GM12873 (cell line): ENCODE results near the gene HOXA10.
A peak's percentile ranks its signal among the peaks of the same experiment; 100 is the strongest.

ENCODE experiments used
- TF ChIP-seq, protein P1 (sequence below): IDR thresholded peaks from 2 replicates; pipeline ENCODE4 v1.5.1; 2012; ENCODE audit warnings: low read depth, mild to moderate bottlenecking, moderate library complexity, low read length, control low read depth; ENCODE audit not compliant: insufficient read depth; ENCODE audit errors: missing control alignments

HOXA10 gene

DNA sequence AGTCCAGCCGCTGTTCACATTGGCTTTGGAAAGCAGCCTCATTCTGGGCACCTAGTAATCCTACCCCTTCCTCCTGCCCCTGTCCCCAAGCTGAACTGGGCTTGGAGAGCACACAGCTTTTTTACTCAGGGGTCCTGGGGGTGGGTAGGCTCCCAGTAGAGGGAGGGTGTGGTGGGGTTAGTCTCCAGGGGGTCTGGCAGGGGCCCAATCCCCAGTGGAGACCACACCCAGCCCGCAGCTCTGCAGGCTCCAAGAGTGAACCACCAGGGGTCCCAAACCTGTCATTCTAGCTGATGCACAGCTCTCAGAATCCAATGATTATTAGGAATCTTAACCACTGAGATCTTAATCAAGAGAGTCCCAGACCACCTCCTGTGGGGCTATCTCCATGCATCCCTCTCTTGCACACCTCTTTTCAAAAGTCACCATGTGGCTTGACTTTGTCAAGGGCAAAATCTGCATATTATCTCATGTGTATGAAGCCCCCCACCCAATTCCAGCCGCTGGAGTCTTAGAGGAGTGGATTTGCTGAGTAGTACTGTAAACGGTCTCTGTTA is 8.2 kb upstream of the HOXA10 start:
- TF ChIP-seq, protein P1, sequence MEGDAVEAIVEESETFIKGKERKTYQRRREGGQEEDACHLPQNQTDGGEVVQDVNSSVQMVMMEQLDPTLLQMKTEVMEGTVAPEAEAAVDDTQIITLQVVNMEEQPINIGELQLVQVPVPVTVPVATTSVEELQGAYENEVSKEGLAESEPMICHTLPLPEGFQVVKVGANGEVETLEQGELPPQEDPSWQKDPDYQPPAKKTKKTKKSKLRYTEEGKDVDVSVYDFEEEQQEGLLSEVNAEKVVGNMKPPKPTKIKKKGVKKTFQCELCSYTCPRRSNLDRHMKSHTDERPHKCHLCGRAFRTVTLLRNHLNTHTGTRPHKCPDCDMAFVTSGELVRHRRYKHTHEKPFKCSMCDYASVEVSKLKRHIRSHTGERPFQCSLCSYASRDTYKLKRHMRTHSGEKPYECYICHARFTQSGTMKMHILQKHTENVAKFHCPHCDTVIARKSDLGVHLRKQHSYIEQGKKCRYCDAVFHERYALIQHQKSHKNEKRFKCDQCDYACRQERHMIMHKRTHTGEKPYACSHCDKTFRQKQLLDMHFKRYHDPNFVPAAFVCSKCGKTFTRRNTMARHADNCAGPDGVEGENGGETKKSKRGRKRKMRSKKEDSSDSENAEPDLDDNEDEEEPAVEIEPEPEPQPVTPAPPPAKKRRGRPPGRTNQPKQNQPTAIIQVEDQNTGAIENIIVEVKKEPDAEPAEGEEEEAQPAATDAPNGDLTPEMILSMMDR: no peak

- TF ChIP-seq, protein P1: no peak
Observed at GRCh38 chr7:27181795-27182275, 7.7 kb upstream of the HOXA10 start.

DNA sequence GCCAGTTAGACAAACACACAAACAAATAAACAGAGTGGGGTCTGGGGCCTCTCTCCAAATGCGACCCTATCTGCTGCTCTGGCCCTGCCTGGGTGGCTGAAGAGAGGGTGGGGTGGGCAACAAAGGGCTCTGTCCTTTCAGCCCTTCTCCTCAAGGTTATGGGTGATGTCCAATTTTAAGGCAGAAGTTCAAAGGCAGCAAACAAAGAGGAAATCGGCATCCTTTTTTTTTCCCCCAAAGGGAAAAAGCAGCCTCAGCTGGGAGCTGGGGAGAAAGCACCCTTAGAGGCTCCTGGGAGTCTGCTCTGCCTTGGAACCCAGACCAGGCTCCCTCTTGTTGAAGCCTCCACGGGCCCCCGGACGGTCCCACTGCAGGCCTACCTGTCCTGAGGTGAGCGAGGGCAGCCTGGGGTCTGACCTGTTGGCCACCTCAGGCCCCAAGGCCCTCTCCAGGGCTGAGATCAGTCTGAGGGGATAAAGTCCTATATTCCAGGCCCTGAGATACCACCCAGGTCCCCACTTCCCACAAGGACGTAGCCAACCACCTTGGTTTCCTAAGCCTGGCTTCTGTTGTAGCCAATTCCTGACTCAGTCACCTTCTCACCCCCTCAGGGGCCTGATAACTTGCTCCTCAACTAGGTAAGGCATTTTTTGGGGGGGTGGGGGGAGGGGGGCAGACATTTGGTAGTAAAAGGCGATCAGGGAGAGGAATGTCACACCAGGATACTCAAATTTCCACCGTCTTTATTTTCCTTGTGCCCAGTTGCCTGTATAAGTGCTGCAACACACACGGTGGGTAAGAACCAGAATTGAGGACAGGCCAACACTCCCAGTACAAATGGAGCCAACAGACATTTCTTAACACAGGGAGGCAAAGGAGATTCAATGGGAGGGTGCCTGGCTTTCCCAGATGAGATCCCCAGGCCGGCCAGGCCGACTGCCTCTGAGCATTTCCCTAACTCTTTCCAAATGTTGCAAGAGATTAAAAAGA is 6.6 kb upstream of the HOXA10 start:
- TF ChIP-seq, protein P1: no peak

DNA sequence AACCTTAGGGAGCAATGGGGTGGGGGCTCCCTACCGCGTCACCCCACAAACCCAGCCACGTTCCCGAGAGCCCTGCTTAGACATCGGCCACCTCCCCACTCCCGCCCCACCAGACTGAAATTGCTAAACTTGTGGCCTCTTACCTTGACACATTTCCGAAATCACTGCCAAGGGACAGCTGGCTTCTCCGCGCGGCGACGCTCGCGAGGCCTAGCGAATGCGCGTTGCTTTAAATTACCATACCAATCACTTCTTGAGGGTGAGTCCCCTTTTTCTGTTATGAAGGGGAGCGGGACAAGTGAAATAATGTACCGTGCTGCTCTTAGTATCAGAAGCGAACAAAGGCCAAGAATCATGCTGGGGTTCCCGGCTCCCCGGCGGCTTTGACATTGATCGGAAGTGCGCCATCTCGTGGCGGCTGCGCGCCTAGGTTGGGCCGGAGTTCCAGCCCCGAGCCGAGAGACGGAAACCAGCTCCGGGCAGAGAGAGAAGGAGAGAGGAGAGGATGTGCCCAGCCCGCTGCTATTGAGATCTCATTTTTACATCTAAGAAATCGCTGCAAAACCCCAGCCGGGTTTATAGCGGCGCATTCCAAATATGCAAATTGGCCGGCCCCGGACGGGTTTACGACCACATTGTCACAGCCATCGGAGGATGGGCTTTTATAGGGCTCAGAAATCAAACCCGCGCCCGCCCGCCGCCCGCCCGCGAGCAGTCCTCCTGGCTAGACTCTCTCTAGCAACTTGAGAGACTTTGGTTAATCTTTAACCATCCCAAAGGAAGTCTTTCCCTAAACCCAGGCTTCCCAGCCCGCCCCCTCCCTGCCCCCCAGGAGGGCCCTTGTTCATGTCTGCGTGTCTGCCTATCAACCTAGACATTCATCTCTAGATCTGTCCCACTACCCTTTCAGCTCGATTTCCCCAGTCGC is 5.6 kb upstream of the HOXA10 start:
- TF ChIP-seq, protein P1: peak; percentile 63

GRCh38 chr7:27179030-27179429 is 4.9 kb upstream of the HOXA10 start:
- TF ChIP-seq, protein P1: no peak

- TF ChIP-seq, protein P1: no peak
Observed at GRCh38 chr7:27178366-27178765, 4.2 kb upstream of the HOXA10 start.
